ENCODE measurements around the gene DIS3L2.
"Not testable (repeated sequence)": the region's sequence is repeated elsewhere in the genome, so short reads cannot be mapped to it uniquely, and the experiment has no call there.

Gene DIS3L2

GRCh38 chr2:232132181-232132580 lies 170.7 kb downstream of the DIS3L2 start:
- no peak for DNase-seq

- DNase-seq = no peak
These were observed 171.6 kb downstream of the DIS3L2 start for GRCh38 chr2:232133078-232133477.

GRCh38 chr2:232134939-232135338 lies 173.4 kb downstream of the DIS3L2 start:
- no peak for DNase-seq

GRCh38 chr2:232137356-232138147 lies 176.0 kb downstream of the DIS3L2 start:
- DNase-seq = no peak

- no peak for DNase-seq
These were observed 176.9 kb downstream of the DIS3L2 start for GRCh38 chr2:232138441-232138840.

- DNase-seq = no peak
These were observed 177.7 kb downstream of the DIS3L2 start for GRCh38 chr2:232139171-232139594.

GRCh38 chr2:232139786-232140562 lies 178.5 kb downstream of the DIS3L2 start:
- DNase-seq = no peak

GRCh38 chr2:232141591-232141990 lies 180.1 kb downstream of the DIS3L2 start:
- no peak for DNase-seq

- DNase-seq = no peak
These were observed 180.5 kb downstream of the DIS3L2 start for GRCh38 chr2:232142049-232142448.

GRCh38 chr2:232142502-232142901 lies 181.0 kb downstream of the DIS3L2 start:
- no peak for DNase-seq

- no peak for DNase-seq
These were observed 184.8 kb downstream of the DIS3L2 start for GRCh38 chr2:232146294-232146693.

- DNase-seq = no peak
These were observed 186.0 kb downstream of the DIS3L2 start for GRCh38 chr2:232147440-232148077.

GRCh38 chr2:232162187-232162586 lies 200.7 kb downstream of the DIS3L2 start:
- no peak for DNase-seq

- DNase-seq = no peak
These were observed 208.9 kb downstream of the DIS3L2 start for GRCh38 chr2:232170396-232170795.

- DNase-seq = no peak
These were observed 213.1 kb downstream of the DIS3L2 start for GRCh38 chr2:232174662-232175061.

GRCh38 chr2:232176587-232176986 lies 215.1 kb downstream of the DIS3L2 start:
- DNase-seq = not testable (repeated sequence)

GRCh38 chr2:232183279-232183678 lies 221.8 kb downstream of the DIS3L2 start:
- no peak for DNase-seq

GRCh38 chr2:232184346-232184745 lies 222.8 kb downstream of the DIS3L2 start:
- no peak for DNase-seq

- DNase-seq = no peak
These were observed 229.3 kb downstream of the DIS3L2 start for GRCh38 chr2:232190796-232191195.

GRCh38 chr2:232195487-232195886 lies 234.0 kb downstream of the DIS3L2 start:
- no peak for DNase-seq

- no peak for DNase-seq
These were observed 235.3 kb downstream of the DIS3L2 start for GRCh38 chr2:232196802-232197201.

- no peak for DNase-seq
These were observed 238.7 kb downstream of the DIS3L2 start for GRCh38 chr2:232200195-232200594.

GRCh38 chr2:232203166-232203891 lies 241.8 kb downstream of the DIS3L2 start:
- no peak for DNase-seq
